ENCODE results near the gene MYO9B.

Gene MYO9B

GRCh38 chr19:17209126-17210036 is 133.8 kb downstream of the MYO9B start:
- ATAC-seq (peak; percentile 57), DNase-seq (ENCODE audit: low spot score in 2 of 2) (peak in 1 of 2 donors; percentile 70)
- Mint-ChIP-seq H3K27ac (peak overlapping the region; percentile 92), H3K36me3 (peaks cover 81% of the 10 kb centered on the region), H3K4me3 (no peak overlapping the region), H3K9me3 (no peaks in the 10 kb centered on the region), H3K4me1 (peaks cover 12% of the 10 kb centered on the region)

- Mint-ChIP-seq H3K4me1 (peaks cover 21% of the 10 kb centered on the region), H3K4me3 (no peak overlapping the region), H3K9me3 (no peaks in the 10 kb centered on the region), H3K36me3 (peaks cover 87% of the 10 kb centered on the region), H3K27ac (peak overlapping the region; percentile 92)
- ATAC-seq, result no peak
- DNase-seq (ENCODE audit: low spot score in 2 of 2), result no peak
These were observed 134.7 kb downstream of the MYO9B start for GRCh38 chr19:17210296-17210695.

GRCh38 chr19:17211547-17212446 is 136.2 kb downstream of the MYO9B start:
- H3K4me1 Mint-ChIP-seq, result peaks cover 22% of the 10 kb centered on the region
- DNase-seq (ENCODE audit: low spot score in 2 of 2) (no peak), ATAC-seq (no peak)
- H3K9me3 Mint-ChIP-seq, result no peaks in the 10 kb centered on the region
- H3K27ac Mint-ChIP-seq, result no peak overlapping the region
- H3K36me3 Mint-ChIP-seq, result peaks cover 90% of the 10 kb centered on the region
- no peak overlapping the region for H3K4me3 Mint-ChIP-seq

- H3K4me3 Mint-ChIP-seq, result no peak overlapping the region
- H3K36me3 Mint-ChIP-seq, result peaks cover 91% of the 10 kb centered on the region
- peaks cover 22% of the 10 kb centered on the region for H3K4me1 Mint-ChIP-seq
- ATAC-seq, result no peak
- H3K27ac Mint-ChIP-seq, result peak overlapping the region; percentile 54
- no peaks in the 10 kb centered on the region for H3K9me3 Mint-ChIP-seq
- DNase-seq (ENCODE audit: low spot score in 2 of 2), result no peak
These were observed 137.8 kb downstream of the MYO9B start for GRCh38 chr19:17213334-17213733.

GRCh38 chr19:17214508-17215126 is 139.0 kb downstream of the MYO9B start:
- Mint-ChIP-seq H3K4me1 (peaks cover 12% of the 10 kb centered on the region), H3K9me3 (no peaks in the 10 kb centered on the region), H3K4me3 (peak overlapping the region; percentile 78), H3K27ac (peak overlapping the region; percentile 96), H3K36me3 (peaks cover 91% of the 10 kb centered on the region)
- DNase-seq (ENCODE audit: low spot score in 2 of 2) (no peak), ATAC-seq (no peak)

- H3K9me3 Mint-ChIP-seq, result no peaks in the 10 kb centered on the region
- peak within 1 kb of the TSS; percentile 96 for H3K27ac Mint-ChIP-seq
- ATAC-seq, result peak; percentile 97
- peak; percentile 70 to 90 for DNase-seq (ENCODE audit: low spot score in 2 of 2)
- peaks cover 87% of the 10 kb centered on the region for H3K36me3 Mint-ChIP-seq
- H3K4me3 Mint-ChIP-seq, result peak within 1 kb of the TSS; percentile 78
- H3K4me1 Mint-ChIP-seq, result peaks cover 12% of the 10 kb centered on the region
These were observed 139.8 kb downstream of the MYO9B start, which contains the start of gene USE1 for GRCh38 chr19:17215127-17215971. TSS of gene USE1 (plus strand) at chr19:17215357. CDS start at chr19:17215406, 49 bp downstream.

GRCh38 chr19:17216058-17216670 is 140.6 kb downstream of the MYO9B start:
- H3K4me3 Mint-ChIP-seq, result peak overlapping the region; percentile 78
- H3K9me3 Mint-ChIP-seq, result no peaks in the 10 kb centered on the region
- DNase-seq (ENCODE audit: low spot score in 2 of 2), result no peak
- ATAC-seq, result no peak
- H3K27ac Mint-ChIP-seq, result peak overlapping the region; percentile 96
- H3K4me1 Mint-ChIP-seq, result peaks cover 12% of the 10 kb centered on the region
- peaks cover 79% of the 10 kb centered on the region for H3K36me3 Mint-ChIP-seq

GRCh38 chr19:17219286-17219685 is 143.7 kb downstream of the MYO9B start:
- H3K4me1 Mint-ChIP-seq, result peaks cover 11% of the 10 kb centered on the region
- ATAC-seq (no peak), DNase-seq (ENCODE audit: low spot score in 2 of 2) (no peak)
- H3K4me3 Mint-ChIP-seq, result no peak overlapping the region
- peaks cover 49% of the 10 kb centered on the region for H3K36me3 Mint-ChIP-seq
- H3K27ac Mint-ChIP-seq, result no peak overlapping the region
- no peaks in the 10 kb centered on the region for H3K9me3 Mint-ChIP-seq

- Mint-ChIP-seq H3K9me3 (no peaks in the 10 kb centered on the region), H3K4me3 (no peak overlapping the region), H3K27ac (no peak overlapping the region), H3K4me1 (peaks cover under 1% of the 10 kb centered on the region), H3K36me3 (peaks cover 43% of the 10 kb centered on the region)
- no peak for DNase-seq (ENCODE audit: low spot score in 2 of 2)
- ATAC-seq, result peak; percentile 11
These were observed 144.7 kb downstream of the MYO9B start for GRCh38 chr19:17220207-17220758.

- no peak for ATAC-seq
- Mint-ChIP-seq H3K9me3 (no peaks in the 10 kb centered on the region), H3K27ac (no peak overlapping the region), H3K4me3 (peak overlapping the region; percentile 80), H3K36me3 (peaks cover 5% of the 10 kb centered on the region), H3K4me1 (peaks cover 9% of the 10 kb centered on the region)
- no peak for DNase-seq (ENCODE audit: low spot score in 2 of 2)
These were observed 149.5 kb downstream of the MYO9B start for GRCh38 chr19:17225053-17225452.

- ATAC-seq (peak; percentile 96), DNase-seq (ENCODE audit: low spot score in 2 of 2) (peak; percentile 92 to 97)
- Mint-ChIP-seq H3K4me3 (peak within 1 kb of the TSS; percentile 80), H3K36me3 (peaks cover 11% of the 10 kb centered on the region), H3K9me3 (no peaks in the 10 kb centered on the region), H3K4me1 (peaks cover 9% of the 10 kb centered on the region), H3K27ac (peak within 1 kb of the TSS; percentile 87)
These were observed 150.7 kb downstream of the MYO9B start, which contains the start of gene OCEL1 for GRCh38 chr19:17226002-17226933. TSS of gene OCEL1 (plus strand) at chr19:17226226. CDS start at chr19:17226248, 22 bp downstream.

GRCh38 chr19:17227798-17228367 is 152.3 kb downstream of the MYO9B start:
- Mint-ChIP-seq H3K36me3 (peaks cover 26% of the 10 kb centered on the region), H3K4me1 (peaks cover 9% of the 10 kb centered on the region), H3K9me3 (no peaks in the 10 kb centered on the region), H3K27ac (no peak overlapping the region), H3K4me3 (peak overlapping the region; percentile 13)
- DNase-seq (ENCODE audit: low spot score in 2 of 2) (no peak), ATAC-seq (no peak)

All from stimulated activated effector memory CD8-positive, alpha-beta T cell treated with anti-CD3 and anti-CD28 coated beads, Interleukin-12 subunit alpha, Interleukin-12 subunit beta, amount 100 ng/mL, for 72 hours (primary cell).